ENCODE results near the gene RUFY2.

RUFY2 gene

GRCh38 chr10:68403701-68404100 is 3.4 kb downstream of the RUFY2 start:
- DNase-seq (ENCODE audit: low read depth) = no peak
- in situ Hi-C loops (cut with HindIII; ENCODE audit: low sequenced_read_pairs) = no loop called here
- H3K4me3 ChIP-seq (ENCODE audit: low read depth, low read length) = no peak overlapping the region
- no peak for TF ChIP-seq CTCF (IDR thresholded peaks at IDR 0.05; ENCODE audit: low read depth, low read length, missing control alignments)

- in situ Hi-C loops (cut with HindIII; ENCODE audit: low sequenced_read_pairs) = no loop called here
- DNase-seq (ENCODE audit: low read depth) = no peak
- TF ChIP-seq CTCF (IDR thresholded peaks at IDR 0.05; ENCODE audit: low read depth, low read length, missing control alignments) = no peak
- H3K4me3 ChIP-seq (ENCODE audit: low read depth, low read length) = no peak overlapping the region
These were observed 4.8 kb downstream of the RUFY2 start for GRCh38 chr10:68402276-68402675.

- no peak overlapping the region for H3K4me3 ChIP-seq (ENCODE audit: low read depth, low read length)
- in situ Hi-C loops (cut with HindIII; ENCODE audit: low sequenced_read_pairs) = loop anchor here (10.0 kb wide), 1 partner anchor 348 kb away; no protein-coding TSS in a partner anchor
- no peak for TF ChIP-seq CTCF (IDR thresholded peaks at IDR 0.05; ENCODE audit: low read depth, low read length, missing control alignments)
- no peak for DNase-seq (ENCODE audit: low read depth)
These were observed 10.1 kb downstream of the RUFY2 start for GRCh38 chr10:68397005-68397404.

- TF ChIP-seq CTCF (IDR thresholded peaks at IDR 0.05; ENCODE audit: low read depth, low read length, missing control alignments) = no peak
- no peak for DNase-seq (ENCODE audit: low read depth)
- H3K4me3 ChIP-seq (ENCODE audit: low read depth, low read length) = no peak overlapping the region
- in situ Hi-C loops (cut with HindIII; ENCODE audit: low sequenced_read_pairs) = no loop called here
These were observed 21.3 kb downstream of the RUFY2 start for GRCh38 chr10:68385740-68386139.

DNA sequence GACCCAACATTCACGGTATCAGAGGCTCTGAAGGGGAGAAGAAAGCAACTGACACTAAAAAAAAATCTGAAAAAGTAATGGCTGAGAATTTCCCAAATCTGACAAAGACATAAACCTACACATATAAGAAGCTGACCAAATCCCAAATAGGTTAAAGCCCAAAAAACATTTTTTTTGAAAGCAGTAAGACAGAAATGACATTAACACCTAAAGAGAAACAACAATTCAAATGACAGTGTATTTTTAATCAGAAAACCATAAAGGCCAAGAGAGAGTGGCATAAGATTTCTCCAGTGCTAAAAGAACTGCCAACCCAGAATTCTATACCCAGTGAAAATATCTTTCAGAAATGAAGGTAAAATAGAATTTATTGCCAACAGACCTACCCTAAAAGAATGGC is 35.5 kb downstream of the RUFY2 start:
- TF ChIP-seq CTCF (IDR thresholded peaks at IDR 0.05; ENCODE audit: low read depth, low read length, missing control alignments) = no peak
- no peak overlapping the region for H3K4me3 ChIP-seq (ENCODE audit: low read depth, low read length)
- no peak for DNase-seq (ENCODE audit: low read depth)
- in situ Hi-C loops (cut with HindIII; ENCODE audit: low sequenced_read_pairs) = no loop called here

DNA sequence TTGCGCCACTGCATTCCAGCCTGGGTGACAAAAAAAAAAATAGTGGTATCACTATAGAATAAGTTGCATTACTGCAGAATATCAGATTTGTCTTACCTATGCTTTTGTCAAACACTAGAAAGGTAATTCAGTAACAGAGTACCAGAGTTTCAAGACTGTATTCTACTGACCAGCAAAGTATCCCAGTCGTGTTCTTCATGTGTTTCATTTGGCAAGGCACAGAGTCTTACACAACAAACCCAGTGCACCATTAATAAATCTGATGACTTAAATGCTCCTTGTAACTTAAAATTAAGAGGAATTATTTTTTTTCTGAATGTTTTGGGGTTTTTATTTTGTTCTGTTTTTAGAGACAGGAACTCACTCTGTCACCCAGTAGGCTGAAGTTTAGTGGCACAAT is 40.0 kb downstream of the RUFY2 start:
- TF ChIP-seq CTCF (IDR thresholded peaks at IDR 0.05; ENCODE audit: low read depth, low read length, missing control alignments) = no peak
- in situ Hi-C loops (cut with HindIII; ENCODE audit: low sequenced_read_pairs) = no loop called here
- no peak for DNase-seq (ENCODE audit: low read depth)

GRCh38 chr10:68366600-68366999 is 40.5 kb downstream of the RUFY2 start:
- no peak overlapping the region for H3K4me3 ChIP-seq (ENCODE audit: low read depth, low read length)
- DNase-seq (ENCODE audit: low read depth) = no peak
- TF ChIP-seq CTCF (IDR thresholded peaks at IDR 0.05; ENCODE audit: low read depth, low read length, missing control alignments) = no peak
- in situ Hi-C loops (cut with HindIII; ENCODE audit: low sequenced_read_pairs) = no loop called here

More for the DNA sequence above, 40.0 kb downstream of the RUFY2 start:
- H3K4me3 ChIP-seq (ENCODE audit: low read depth, low read length) = no peak overlapping the region
